ENCODE data around the gene ITGB5. TPM values are rescaled to one million over a fixed set of nuclear protein-coding genes. Genes with fewer than 3 reads are reported as not detected.

Gene ITGB5
- polyA plus RNA-seq, 4 donors = 98.4 to 106 (median 105) TPM

DNA sequence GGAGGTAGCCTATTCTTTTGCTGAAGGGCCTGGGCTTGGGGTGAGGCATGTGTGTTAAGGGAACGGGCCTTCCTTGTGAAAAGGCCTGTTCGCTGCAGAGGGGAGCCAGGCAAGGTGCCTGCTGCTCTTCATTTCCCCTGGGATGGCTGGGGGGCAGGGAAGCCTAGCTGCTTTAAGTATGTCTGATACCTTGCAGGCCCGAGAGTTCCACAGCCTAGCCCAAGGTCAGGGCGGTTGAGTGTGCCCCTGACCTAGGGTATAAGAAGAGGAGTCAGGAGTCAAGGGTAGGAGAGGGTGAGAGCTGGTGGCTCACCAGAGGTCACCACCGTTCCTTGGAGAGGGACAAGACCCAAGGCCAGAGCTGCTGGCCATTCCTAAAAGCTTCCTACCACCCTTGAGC, 110.3 kb downstream of the ITGB5 start:
- DNase-seq (ENCODE audit: low read depth in 4 of 4, low spot score in 3 of 4) = no peak

DNA sequence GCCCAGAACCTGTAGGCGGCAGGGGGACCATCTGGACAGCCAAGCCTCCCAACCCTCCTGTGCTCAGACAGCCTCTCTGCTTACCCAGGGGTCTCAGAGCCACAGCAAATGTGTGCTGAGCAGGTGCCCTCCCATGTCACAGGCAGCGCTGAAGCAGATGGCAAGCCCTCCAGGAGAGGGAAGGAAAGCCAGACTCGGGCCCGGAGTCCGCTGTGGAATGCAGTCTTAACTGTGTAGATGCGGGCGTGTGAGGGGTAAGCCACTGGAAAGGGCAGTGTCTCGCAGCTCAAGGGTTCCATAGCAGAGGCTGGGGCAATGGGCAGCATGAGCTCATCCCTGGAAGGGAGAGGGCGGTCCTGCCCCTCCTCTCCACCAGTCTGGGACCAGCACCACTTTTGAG, 111.3 kb downstream of the ITGB5 start:
- no peak for DNase-seq (ENCODE audit: low read depth in 4 of 4, low spot score in 3 of 4)

DNA sequence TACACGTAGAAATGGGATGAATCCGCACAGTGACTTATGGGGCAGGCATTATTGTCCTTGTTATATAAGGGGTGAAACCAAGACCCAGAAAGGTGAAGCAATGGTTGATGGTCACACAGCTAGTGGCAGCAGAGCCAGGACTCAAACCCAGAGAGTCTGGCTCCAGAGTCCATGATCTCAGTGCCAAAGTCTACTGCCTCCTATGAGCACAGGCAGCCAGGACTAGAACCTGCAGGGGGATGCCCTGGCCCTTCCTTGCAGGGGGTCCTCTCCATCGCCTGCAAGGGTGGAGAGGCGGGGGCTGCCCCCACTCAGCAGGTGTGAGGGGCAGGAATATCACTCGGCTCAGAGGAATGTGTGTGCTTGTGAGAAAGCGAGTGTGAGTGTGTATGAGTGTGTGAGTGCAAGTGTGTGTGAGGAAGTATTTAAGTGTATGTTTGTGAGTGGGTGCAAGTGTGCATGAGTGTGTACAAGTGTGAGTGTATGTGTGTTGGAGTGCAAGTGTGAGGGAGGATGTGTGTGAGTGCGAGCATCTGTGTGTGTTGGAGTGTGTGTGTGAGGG, 112.2 kb downstream of the ITGB5 start:
- no peak for DNase-seq (ENCODE audit: low read depth in 4 of 4, low spot score in 3 of 4)

DNA sequence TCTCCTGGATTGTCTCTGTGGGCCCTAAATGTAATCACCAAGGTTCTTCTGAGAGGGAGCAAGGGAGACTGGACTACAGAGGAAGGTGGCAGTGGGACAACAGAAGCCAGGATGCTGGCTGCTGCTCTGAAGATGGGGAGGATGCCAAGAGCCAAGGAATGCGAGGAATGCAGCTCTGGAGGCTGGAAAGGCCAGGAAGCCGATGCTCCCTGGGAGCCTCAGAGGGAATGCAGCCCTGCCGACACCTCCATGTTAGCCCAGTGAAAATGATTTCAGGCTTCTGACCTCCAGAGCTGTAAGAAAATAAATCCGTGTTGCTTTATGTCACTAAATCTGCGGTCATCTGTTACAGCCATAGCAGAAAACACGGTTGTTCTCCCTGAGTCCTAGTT, 112.8 kb downstream of the ITGB5 start:
- no peak for DNase-seq (ENCODE audit: low read depth in 4 of 4, low spot score in 3 of 4)

DNA sequence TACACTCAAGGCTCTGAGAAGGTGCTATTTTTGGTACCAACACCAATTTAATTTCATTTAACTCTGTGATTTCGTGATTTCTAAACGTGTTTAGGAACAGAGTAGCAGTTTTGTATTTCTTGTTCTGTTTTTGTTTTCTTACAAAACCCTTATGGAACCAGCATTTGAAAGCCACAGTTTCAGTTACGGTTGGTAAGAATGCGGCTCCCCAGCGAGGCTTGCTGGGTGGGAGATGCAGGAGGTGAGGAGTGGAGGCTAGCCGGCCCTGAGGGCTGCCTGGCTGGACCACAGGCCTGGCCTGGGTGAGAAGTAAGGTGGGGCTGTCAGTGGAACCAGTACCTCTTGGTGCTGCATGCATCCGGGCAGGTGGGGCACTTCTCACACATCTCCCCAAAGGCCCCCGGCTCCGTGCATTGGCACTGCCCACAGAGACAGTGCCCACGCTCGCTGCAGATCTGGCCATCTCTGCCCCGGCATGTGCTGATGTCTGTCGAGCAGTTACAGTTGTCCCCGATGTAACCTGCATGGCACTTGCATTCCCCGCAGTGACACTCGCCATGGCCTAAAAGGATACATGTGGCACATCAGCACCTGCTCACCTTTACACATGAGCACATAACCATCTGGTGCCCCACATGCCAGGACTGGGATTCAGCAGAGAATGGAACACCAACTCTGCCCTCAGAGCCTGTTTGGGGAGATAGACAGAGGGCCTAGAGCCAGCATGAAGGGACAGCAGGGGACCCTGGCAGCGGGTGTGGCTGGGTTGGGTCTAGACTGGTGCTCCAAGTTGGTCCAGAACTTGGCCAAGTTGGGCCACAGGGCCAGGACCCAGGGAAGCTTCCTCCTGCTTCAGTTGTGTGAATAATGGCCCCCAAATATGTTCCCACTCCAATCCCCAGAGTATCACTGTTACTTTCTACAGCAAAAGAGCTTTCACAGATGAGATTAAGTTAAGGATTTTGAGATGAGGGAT, 113.5 kb downstream of the ITGB5 start:
- DNase-seq (ENCODE audit: low read depth in 4 of 4, low spot score in 3 of 4) = no peak

DNA sequence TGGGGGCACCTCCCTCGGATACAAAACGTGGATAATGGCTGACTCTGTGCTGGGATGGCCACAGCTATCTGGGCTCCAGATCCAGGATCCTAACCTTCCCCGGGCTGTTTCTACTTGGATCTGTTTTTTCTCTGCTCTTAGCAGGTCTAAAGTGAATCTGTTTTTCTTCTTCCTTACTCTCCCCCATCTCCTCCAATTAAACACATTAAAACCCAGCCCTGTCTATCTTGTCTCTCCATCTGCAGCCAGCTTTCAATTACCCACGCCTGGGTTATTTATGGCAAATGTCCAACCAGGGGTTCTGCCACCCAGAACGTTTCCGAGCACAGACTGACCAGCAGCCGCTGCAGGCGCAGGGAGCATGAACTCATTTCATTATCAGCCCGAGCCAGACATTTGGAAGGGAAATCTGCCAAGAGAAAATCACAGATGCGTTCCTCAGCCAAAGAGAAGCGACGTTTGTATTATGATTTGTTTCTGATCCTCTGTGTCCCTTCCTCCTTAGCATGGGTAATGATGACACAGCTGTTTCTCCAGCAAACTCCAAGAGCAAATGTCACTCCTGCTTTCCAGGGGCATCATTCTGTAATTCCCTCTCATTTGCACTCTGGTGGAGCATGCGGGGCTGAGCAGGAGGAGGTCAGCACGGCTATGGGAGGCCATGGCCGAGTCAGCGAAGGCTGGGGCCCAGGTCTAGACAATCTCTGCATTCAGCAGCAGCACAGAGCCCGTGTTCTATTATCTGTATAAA, 114.9 kb downstream of the ITGB5 start:
- DNase-seq (ENCODE audit: low read depth in 4 of 4, low spot score in 3 of 4) = peak in 1 of 4 donors; percentile 46

DNA sequence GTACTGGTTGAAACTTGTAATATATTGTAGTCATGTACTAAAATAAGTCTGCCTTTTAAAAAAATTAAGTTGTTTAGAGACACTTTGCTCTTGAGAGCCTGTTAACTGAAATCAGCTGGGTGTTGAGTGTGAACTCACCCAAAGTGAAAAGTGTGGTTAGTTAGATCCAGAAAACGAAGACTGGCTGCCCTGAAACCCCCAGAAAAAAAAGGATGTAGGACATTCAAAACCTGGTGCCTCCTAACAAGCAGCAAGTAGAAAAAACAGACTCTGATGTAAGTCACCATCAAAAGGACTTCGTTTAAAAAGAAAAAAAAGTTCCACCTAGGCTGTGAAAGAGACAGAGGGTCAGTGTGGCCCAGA, 116.1 kb downstream of the ITGB5 start:
- DNase-seq (ENCODE audit: low read depth in 4 of 4, low spot score in 3 of 4) = no peak

DNA sequence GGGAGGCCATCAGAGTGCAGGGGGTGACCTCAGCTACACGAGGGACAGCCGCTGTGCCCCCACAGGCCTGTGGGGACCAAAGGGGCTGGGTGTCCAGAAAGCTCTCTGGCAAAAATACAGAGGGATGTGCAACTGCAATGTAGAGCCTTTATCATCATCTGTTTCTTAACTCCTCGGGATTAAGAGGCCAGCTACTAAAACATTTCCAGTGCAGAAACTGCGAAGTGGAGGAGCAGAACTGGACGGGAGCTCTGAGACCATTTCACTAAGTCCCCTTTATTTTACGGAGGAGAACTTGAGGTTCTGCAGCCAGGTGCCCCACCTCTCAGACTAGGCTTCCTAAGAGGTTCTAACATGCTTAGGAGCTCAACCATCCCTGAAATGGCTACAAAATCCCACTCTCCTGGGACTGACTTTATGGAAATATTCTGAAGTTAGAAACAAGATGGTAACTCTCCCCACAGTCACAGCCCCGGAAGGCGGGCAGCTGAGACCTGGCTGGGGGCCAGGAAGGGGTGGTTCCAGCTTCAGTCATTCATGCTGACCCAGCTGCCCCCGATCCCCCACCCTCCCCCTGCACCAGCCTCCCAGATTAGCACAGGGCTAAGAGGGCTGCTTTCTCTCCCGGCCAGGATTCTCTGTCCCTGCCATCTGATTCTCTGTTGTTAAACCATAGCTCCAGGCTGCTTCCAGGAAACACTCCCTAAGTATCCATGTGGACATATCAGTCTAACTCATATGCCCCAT, 116.7 kb downstream of the ITGB5 start:
- no peak for DNase-seq (ENCODE audit: low read depth in 4 of 4, low spot score in 3 of 4)

DNA sequence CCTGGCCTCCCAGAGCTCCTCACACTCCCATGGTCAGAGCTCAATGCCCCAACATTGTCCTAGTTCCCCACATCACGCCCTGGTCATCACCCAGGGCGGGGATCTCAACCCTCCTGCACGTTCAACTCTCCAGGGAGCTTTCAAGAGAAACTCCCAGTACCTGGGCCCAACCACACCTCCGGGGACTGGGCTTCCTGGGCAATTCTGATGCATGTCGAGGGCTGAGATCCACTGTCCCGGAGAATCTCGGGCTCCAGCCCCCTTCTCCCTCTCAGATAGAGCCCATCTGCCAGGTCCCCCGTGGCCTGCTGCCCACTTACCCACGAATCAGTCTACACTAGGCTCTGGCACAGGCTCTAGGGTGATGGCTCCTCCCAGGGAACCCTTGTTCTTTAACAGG, 117.7 kb downstream of the ITGB5 start:
- no peak for DNase-seq (ENCODE audit: low read depth in 4 of 4, low spot score in 3 of 4)

DNA sequence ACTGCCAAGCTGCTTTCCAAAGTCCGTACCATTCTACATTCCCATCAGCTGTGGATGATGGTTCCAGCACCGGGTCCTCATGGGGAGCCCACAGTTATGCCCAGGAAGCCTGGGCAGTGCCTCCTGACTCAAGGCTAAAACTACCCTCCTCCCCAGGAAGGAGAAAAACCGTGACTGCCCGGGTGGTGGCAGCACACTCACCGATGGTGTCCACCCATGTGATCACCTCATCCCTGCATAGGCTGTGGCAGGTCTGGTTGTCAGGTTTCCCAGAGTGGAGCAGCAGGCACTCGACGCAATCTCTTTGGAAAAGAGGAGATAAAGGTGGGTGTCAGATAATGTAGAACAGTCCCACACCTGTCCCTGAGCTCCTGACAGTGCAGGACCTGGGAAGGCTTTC, 118.4 kb downstream of the ITGB5 start:
- DNase-seq (ENCODE audit: low read depth in 4 of 4, low spot score in 3 of 4) = no peak

DNA sequence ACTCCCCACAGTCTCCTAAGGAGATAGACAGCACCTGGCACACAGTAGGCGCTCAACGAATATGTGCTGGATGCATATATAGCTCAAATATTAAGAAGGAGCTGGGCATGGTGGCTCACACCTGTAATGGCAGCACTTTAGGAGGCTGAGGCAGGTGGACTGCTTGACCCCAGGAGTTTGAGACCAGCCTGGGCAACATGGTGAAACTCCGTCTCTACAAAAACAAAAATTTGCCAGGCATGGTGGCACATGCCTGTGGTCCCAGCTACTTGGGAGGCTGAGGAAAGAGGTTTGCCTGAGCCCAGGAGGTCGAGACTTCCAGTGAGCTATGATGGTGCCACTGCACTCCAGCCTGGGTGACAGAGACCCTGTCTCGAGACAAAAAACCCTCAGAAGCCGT, 119.5 kb downstream of the ITGB5 start:
- DNase-seq (ENCODE audit: low read depth in 4 of 4, low spot score in 3 of 4) = no peak

DNA sequence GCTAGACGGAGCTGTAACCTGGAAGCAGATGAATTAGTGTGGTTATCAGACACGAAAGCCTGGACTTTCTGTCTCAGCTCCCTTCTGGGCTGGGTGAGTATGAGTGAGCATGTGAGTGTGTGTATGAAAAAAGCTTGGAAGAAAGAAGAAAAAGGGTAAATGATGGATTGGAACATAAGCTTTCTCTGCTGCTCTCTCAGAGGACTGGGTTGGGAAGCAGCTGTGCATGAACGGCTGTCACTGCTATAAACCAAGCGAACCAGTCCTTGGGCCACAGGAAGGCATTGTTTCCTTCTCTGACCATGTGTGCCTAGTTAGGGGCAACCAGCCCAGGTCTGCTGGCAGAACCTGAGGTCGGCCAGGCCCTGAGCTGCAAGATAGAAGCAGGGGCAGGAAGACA, 119.9 kb downstream of the ITGB5 start:
- DNase-seq (ENCODE audit: low read depth in 4 of 4, low spot score in 3 of 4) = no peak

DNA sequence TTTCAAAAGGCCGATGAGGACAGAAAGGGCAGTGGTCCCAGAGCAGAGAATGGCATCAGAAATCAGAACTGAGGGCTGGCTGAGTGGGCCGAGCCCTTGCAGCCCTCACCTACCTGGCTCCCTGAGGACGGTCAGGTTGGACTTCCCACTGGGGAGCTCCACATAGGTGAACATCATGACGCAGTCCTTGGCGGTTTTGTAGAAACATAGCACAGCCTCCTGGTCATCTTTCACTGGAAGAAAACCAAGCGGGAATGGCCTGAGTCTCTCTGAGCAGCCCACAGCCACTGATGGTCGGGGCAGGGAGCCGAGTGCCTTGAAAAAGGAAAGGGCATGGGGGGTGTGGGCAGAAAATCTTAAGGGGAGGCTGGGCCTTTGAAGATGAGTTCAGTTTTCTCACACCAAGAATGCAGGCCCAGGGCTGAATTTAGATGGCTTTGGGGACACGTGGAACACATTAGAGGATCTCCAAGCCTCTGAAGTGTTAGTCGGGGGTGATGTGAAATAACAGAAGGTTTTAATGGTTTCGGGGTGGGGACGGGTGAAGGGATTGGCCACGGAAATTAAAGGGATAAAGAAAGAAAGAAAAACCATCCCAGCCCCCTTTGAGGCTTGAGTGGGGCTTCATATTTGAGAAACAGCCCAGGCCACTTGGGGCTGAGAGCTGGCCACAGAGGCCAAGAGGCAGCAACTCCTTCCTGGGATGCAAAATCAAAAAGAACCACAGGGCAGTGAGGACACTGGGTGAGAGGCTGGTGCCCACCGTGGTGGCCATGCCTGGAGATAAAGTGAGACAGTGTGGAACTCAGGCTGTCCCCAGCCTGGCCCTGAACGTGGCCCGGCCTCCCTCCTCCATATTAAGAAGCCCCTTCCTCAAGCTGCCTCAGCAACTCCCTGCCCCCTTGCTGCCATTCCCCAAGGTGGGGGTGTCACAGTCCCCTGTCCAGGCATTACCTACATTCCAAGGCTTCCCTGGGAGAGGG, 120.8 kb downstream of the ITGB5 start:
- DNase-seq (ENCODE audit: low read depth in 4 of 4, low spot score in 3 of 4) = no peak

DNA sequence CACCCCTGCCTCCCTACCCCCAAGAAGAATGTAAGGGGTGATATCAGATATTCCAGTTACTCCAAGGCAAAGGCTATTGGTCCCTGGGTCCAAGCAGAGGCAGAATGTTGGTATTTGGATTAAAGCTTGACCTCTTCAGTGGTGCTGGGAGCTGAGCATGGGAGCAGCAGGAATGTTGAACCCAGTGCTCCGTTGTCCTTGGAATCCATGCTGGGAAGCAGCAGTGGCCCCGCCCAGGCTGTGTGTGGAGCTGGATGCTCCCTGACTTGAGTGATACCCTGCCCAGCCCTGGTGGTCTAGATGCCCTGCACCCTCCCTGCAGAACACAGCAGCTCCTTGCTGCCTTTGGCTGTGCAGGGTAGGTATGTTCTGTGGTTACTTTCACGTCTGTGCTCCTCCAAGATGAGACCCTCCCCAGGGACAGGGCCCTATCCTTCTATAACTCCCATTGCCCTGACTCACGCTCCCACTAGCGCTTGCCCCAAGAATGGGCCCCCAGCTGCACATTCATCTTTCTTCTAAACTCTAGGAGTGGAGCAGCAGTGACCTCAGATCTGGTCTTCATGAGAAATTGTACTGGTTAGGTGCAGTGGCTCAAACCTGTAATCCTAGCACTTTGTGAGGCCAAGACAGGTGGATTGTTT, 121.8 kb downstream of the ITGB5 start:
- no peak for DNase-seq (ENCODE audit: low read depth in 4 of 4, low spot score in 3 of 4)

DNA sequence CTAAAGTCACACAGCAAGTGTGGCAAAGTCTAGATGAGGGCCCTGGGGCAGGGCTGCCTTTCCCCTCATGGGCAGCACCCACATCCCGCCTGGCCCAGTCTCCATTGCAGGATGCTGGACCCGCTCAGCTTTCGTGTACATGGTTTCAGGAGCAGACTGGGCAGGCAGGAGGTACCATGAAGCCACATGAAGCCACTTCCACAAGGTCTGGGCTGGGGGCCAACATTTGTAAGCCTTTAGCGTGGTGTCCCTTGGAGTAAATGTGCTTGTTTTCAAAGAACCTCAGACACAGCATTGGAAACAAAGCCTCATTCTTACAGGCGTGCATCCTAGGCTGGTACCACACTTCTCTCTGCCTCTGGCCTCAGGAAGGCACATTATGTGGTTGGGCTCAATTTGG, 122.4 kb downstream of the ITGB5 start:
- DNase-seq (ENCODE audit: low read depth in 4 of 4, low spot score in 3 of 4) = no peak

DNA sequence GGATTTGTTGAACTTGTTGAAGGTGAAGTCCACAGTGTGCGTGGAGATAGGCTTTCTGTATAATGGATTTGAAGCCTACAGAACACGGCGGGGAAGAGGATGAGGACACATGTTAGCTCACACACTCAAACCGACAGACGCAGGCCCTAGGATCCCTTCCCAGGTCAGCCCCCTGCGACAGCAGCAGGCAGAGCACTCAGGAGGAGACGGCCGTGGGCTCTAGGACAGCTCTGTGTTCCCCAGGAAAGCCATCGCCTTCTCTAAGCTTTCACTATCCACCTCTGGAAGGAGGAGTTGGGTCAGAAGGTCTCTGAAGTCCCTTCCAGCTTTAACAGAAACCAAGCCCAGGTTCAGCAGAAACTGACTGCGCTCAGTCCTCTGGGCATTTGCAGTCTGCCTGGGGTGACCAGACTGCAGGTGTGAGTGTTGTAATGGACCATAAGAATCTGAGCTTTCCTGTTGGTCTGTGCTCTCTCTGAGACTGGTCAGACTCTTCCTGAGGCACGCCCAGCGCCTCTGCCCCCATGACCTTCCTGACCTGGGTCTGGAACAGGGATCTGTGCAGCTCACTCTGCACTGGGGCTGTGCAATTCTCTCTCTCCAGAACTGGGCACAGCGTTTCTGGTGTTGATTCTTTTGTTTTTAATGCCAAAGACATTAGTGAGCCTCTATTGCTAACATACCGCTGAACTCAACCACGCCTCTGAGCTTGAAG, 123.4 kb downstream of the ITGB5 start:
- DNase-seq (ENCODE audit: low read depth in 4 of 4, low spot score in 3 of 4) = no peak

DNA sequence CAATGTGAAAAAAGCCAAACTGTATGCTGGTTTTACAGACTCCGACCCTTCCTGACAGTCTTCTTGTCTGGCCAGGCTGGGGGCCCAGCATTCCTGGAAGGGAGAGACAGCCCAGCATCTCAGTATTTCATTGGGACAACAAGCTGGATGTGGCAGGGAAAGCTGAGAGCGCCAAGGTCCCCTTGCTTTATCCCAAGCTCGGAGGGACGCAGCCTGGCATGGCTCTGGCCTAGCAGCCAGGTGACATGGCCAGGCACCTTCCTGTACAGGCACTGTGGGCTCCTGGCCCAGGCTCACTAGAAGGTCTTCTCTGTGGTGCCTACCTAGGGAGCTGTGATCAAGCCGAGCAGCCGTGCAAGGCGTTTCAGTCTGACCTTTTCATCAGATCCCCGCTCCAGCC, 124.0 kb downstream of the ITGB5 start:
- no peak for DNase-seq (ENCODE audit: low read depth in 4 of 4, low spot score in 3 of 4)

DNA sequence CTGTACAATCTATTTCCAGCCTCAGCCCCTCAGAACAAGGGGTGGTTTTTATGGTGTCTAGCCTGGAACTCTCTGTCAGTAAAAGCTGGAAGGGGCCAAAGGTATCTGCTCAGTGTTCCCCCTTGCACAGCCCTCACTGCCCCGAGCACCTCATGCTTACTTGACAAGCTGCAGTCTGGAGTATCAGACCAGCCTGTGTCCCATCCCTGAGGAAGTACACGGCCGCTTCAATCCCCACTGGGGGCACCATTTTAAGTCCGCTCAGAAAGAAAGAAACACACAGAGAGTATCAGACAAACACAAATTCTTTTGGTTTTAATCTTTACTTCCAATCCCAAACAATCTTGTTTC, 124.5 kb downstream of the ITGB5 start:
- no peak for DNase-seq (ENCODE audit: low read depth in 4 of 4, low spot score in 3 of 4)
